Measurements from ENCODE around the gene C12orf57. TPM values are rescaled to one million over a fixed set of nuclear protein-coding genes. Genes with fewer than 3 reads are reported as not detected.

C12orf57 gene
- total RNA-seq, 4 donors from 2014 or later, result 259 to 2,496 (median 1,289) TPM

GRCh38 chr12:6966351-6966750 lies 22.5 kb downstream of the C12orf57 start:
- H3K27me3 ChIP-seq, result no peaks in the 10 kb centered on the region
- DNase-seq, result no peak

GRCh38 chr12:6967651-6968100 lies 23.9 kb downstream of the C12orf57 start:
- TF ChIP-seq CTCF (IDR thresholded peaks at IDR 0.05) (no peak), POLR2A (IDR thresholded peaks at IDR 0.05) (no peak)
- no peak for DNase-seq
- Histone ChIP-seq H3K27me3 (no peaks in the 10 kb centered on the region), H3K9me3 (no peaks in the 10 kb centered on the region), H3K4me1 (peaks cover 7 to 15% of the 10 kb centered on the region in 2 donors), H3K4me3 (no peak overlapping the region), H3K36me3 (no peaks in the 10 kb centered on the region), H3K27ac (no peak overlapping the region)
- intact Hi-C loops (cut with DNase I; ENCODE audit: low total_unique reads), result no loop called here

More at GRCh38 chr12:6966351-6966750, 22.5 kb downstream of the C12orf57 start:
- intact Hi-C loops (cut with DNase I; ENCODE audit: low total_unique reads), result no loop called here
- Histone ChIP-seq H3K9me3 (no peaks in the 10 kb centered on the region), H3K4me1 (peaks cover 9 to 15% of the 10 kb centered on the region in 2 donors), H3K36me3 (no peaks in the 10 kb centered on the region), H3K27ac (no peak overlapping the region), H3K4me3 (no peak overlapping the region)
- TF ChIP-seq POLR2A (IDR thresholded peaks at IDR 0.05), result no peak
- TF ChIP-seq CTCF (IDR thresholded peaks at IDR 0.05), result no peak

- no peak for DNase-seq
- H3K4me3 ChIP-seq, result no peak overlapping the region
- intact Hi-C loops (cut with DNase I; ENCODE audit: low total_unique reads), result no loop called here
- no peaks in the 10 kb centered on the region for H3K27me3 ChIP-seq
- no peaks in the 10 kb centered on the region for H3K36me3 ChIP-seq
- TF ChIP-seq CTCF (IDR thresholded peaks at IDR 0.05) (no peak), POLR2A (IDR thresholded peaks at IDR 0.05) (no peak)
- H3K4me1 ChIP-seq, result peaks cover 7 to 15% of the 10 kb centered on the region in 2 donors
- H3K27ac ChIP-seq, result no peak overlapping the region
- no peaks in the 10 kb centered on the region for H3K9me3 ChIP-seq
Measured at GRCh38 chr12:6968426-6968825, 24.6 kb downstream of the C12orf57 start.

- Histone ChIP-seq H3K27me3 (no peaks in the 10 kb centered on the region), H3K9me3 (no peaks in the 10 kb centered on the region), H3K4me3 (peak overlapping the region; percentile 76 to 93), H3K27ac (peak overlapping the region; percentile 88 to 89), H3K4me1 (peaks cover 7 to 12% of the 10 kb centered on the region in 2 donors), H3K36me3 (no peaks in the 10 kb centered on the region)
- TF ChIP-seq CTCF (IDR thresholded peaks at IDR 0.05) (no peak), POLR2A (IDR thresholded peaks at IDR 0.05) (no peak)
- intact Hi-C loops (cut with DNase I; ENCODE audit: low total_unique reads), result no loop called here
- DNase-seq, result peak in 1 of 2 donors; percentile 65
Measured at GRCh38 chr12:6970096-6970527, 26.3 kb downstream of the C12orf57 start.

GRCh38 chr12:6974180-6974579 lies 30.4 kb downstream of the C12orf57 start:
- no peak overlapping the region for H3K4me3 ChIP-seq
- intact Hi-C loops (cut with DNase I; ENCODE audit: low total_unique reads), result no loop called here
- TF ChIP-seq POLR2A (IDR thresholded peaks at IDR 0.05) (no peak), CTCF (IDR thresholded peaks at IDR 0.05) (no peak)
- DNase-seq, result no peak
- H3K4me1 ChIP-seq, result peaks cover 2 to 7% of the 10 kb centered on the region in 2 donors
- no peaks in the 10 kb centered on the region for H3K9me3 ChIP-seq
- H3K36me3 ChIP-seq, result no peaks in the 10 kb centered on the region
- no peak overlapping the region for H3K27ac ChIP-seq
- no peaks in the 10 kb centered on the region for H3K27me3 ChIP-seq
